MM.1S (cell line): Measurements from ENCODE around the gene FAM227B.
"Not testable (repeated sequence)": the region's sequence is repeated elsewhere in the genome, so short reads cannot be mapped to it uniquely, and the experiment has no call there.

Source experiments
- DNase-seq: peaks from one replicate; pipeline ENCODE4 v3.0.0-alpha.2; 2015
- H2AFZ ChIP-seq: fragments of 300-600 bp; sonication (generic); 2 replicates; pipeline ENCODE4 v1.6.0; 2016; ENCODE audit warnings: antibody characterized with exemption, low read length
- H3F3A ChIP-seq: fragments of 300-600 bp; sonication (generic); 2 replicates; pipeline ENCODE4 v1.6.1; 2016; ENCODE audit warnings: mild to moderate bottlenecking, antibody characterized with exemption, low read length, moderate library complexity, mixed read lengths; ENCODE audit not compliant: insufficient read depth
- H3K27ac ChIP-seq: fragments of 300-600 bp; sonication (generic); 2 replicates; pipeline ENCODE4 v1.5.1; 2016; ENCODE audit warnings: mild to moderate bottlenecking, low read length
- H3K27me3 ChIP-seq: fragments of 300-600 bp; sonication (generic); replicated peaks from 2 replicates; pipeline ENCODE4 v1.6.0; 2016; ENCODE audit warnings: low read length; ENCODE audit not compliant: insufficient read depth
- H3K36me3 ChIP-seq: fragments of 300-600 bp; sonication (generic); replicated peaks from 2 replicates; pipeline ENCODE4 v1.6.1; 2016; ENCODE audit warnings: mild to moderate bottlenecking, low read length, mixed read lengths; ENCODE audit not compliant: insufficient read depth
- H3K4me1 ChIP-seq: fragments of 300-600 bp; sonication (generic); 2 replicates; pipeline ENCODE4 v1.6.1; 2016; ENCODE audit warnings: low read length, mixed read lengths
- H3K4me2 ChIP-seq: fragments of 300-600 bp; sonication (generic); 2 replicates; pipeline ENCODE4 v1.6.0; 2016; ENCODE audit warnings: low read depth, low read length
- H3K4me3 ChIP-seq: fragments of 300-600 bp; sonication (generic); 2 replicates; pipeline ENCODE4 v1.5.1; 2016; ENCODE audit warnings: low read length, mixed read lengths
- H3K79me2 ChIP-seq: fragments of 300-600 bp; sonication (generic); 2 replicates; pipeline ENCODE4 v1.6.1; 2016; ENCODE audit warnings: mixed run types, low read length, mixed read lengths
- H3K9ac ChIP-seq: fragments of 300-600 bp; sonication (generic); 2 replicates; pipeline ENCODE4 v1.6.1; 2016; ENCODE audit warnings: low read length, mixed read lengths
- H3K9me2 ChIP-seq: fragments of 300-600 bp; sonication (generic); replicated peaks from 2 replicates; pipeline ENCODE4 v1.6.1; 2016; ENCODE audit warnings: mild to moderate bottlenecking, low read length, mixed read lengths; ENCODE audit not compliant: insufficient read depth
- H3K9me3 ChIP-seq: fragments of 300-600 bp; sonication (generic); replicated peaks from 2 replicates; pipeline ENCODE4 v1.6.1; 2016; ENCODE audit warnings: mild to moderate bottlenecking, low read length, mixed read lengths; ENCODE audit not compliant: insufficient read depth
- H4K20me1 ChIP-seq: fragments of 300-600 bp; sonication (generic); 2 replicates; pipeline ENCODE4 v1.6.1; 2016; ENCODE audit warnings: mild to moderate bottlenecking, low read length, moderate library complexity, mixed read lengths; ENCODE audit not compliant: insufficient read depth
- CTCF ChIP-seq: fragments of 300-600 bp; sonication (generic); IDR thresholded peaks from 2 replicates; pipeline ENCODE4 v1.5.1; 2016; ENCODE audit warnings: antibody characterized with exemption, low read length, mixed read lengths
- EZH2 ChIP-seq: fragments of 300-600 bp; sonication (generic); optimal IDR thresholded peaks from 2 replicates; pipeline ENCODE3; 2017; ENCODE audit warnings: low read depth, mild to moderate bottlenecking, antibody characterized with exemption, low read length, mixed read lengths
- EZH2phosphoT487 ChIP-seq: fragments of 300-600 bp; sonication (generic); IDR thresholded peaks from 2 replicates; pipeline ENCODE4 v1.6.1; 2018; ENCODE audit warnings: antibody characterized with exemption, low read length

FAM227B gene

GRCh38 chr15:49521802-49522201 lies 98.8 kb downstream of the FAM227B start:
- no peaks in the 10 kb centered on the region for H3K79me2 ChIP-seq
- DNase-seq, result no peak

GRCh38 chr15:49512739-49513138 lies 107.9 kb downstream of the FAM227B start:
- not testable (repeated sequence) for H3K4me1 ChIP-seq

More at GRCh38 chr15:49521802-49522201, 98.8 kb downstream of the FAM227B start:
- H3K27ac ChIP-seq, result no peak overlapping the region
- H3K9me3 ChIP-seq, result no peaks in the 10 kb centered on the region
- no peaks in the 10 kb centered on the region for H3K27me3 ChIP-seq
- no peaks in the 10 kb centered on the region for H3F3A ChIP-seq
- H4K20me1 ChIP-seq, result no peaks in the 10 kb centered on the region
- no peaks in the 10 kb centered on the region for H3K36me3 ChIP-seq
- no peak for TF ChIP-seq EZH2
- TF ChIP-seq CTCF, result peak; percentile 38
- no peak for TF ChIP-seq EZH2phosphoT487
- no peak overlapping the region for H3K4me2 ChIP-seq
- H2AFZ ChIP-seq, result no peak overlapping the region
- no peak overlapping the region for H3K4me3 ChIP-seq
- H3K9ac ChIP-seq, result no peak overlapping the region
- H3K4me1 ChIP-seq, result no peaks in the 10 kb centered on the region
- H3K9me2 ChIP-seq, result no peaks in the 10 kb centered on the region

GRCh38 chr15:49507261-49507660 lies 113.4 kb downstream of the FAM227B start:
- no peak overlapping the region for H2AFZ ChIP-seq
- H3K27ac ChIP-seq, result no peak overlapping the region
- no peaks in the 10 kb centered on the region for H3K9me2 ChIP-seq
- no peaks in the 10 kb centered on the region for H3K79me2 ChIP-seq
- no peaks in the 10 kb centered on the region for H4K20me1 ChIP-seq
- TF ChIP-seq EZH2, result no peak
- no peak for TF ChIP-seq EZH2phosphoT487
- TF ChIP-seq CTCF, result no peak
- no peak overlapping the region for H3K4me2 ChIP-seq
- H3K9me3 ChIP-seq, result no peaks in the 10 kb centered on the region
- H3K9ac ChIP-seq, result no peak overlapping the region
- no peak overlapping the region for H3K4me3 ChIP-seq
- H3K36me3 ChIP-seq, result no peaks in the 10 kb centered on the region
- no peaks in the 10 kb centered on the region for H3K4me1 ChIP-seq
- no peaks in the 10 kb centered on the region for H3F3A ChIP-seq
- no peak for DNase-seq
- no peaks in the 10 kb centered on the region for H3K27me3 ChIP-seq

More at GRCh38 chr15:49512739-49513138, 107.9 kb downstream of the FAM227B start:
- H3K4me2 ChIP-seq, H3K9ac ChIP-seq, H4K20me1 ChIP-seq, H3K4me3 ChIP-seq, H3K36me3 ChIP-seq, DNase-seq, H3K27me3 ChIP-seq, H3K9me2 ChIP-seq, H3F3A ChIP-seq, H3K79me2 ChIP-seq, H3K27ac ChIP-seq, H2AFZ ChIP-seq, H3K9me3 ChIP-seq: not testable (repeated sequence)

GRCh38 chr15:49506341-49506740 lies 114.3 kb downstream of the FAM227B start:
- Histone ChIP-seq H3K4me2 (no peak overlapping the region), H3K9me3 (no peaks in the 10 kb centered on the region), H3K27me3 (no peaks in the 10 kb centered on the region), H3K79me2 (no peaks in the 10 kb centered on the region), H3K9me2 (no peaks in the 10 kb centered on the region), H3K4me3 (no peak overlapping the region), H2AFZ (no peak overlapping the region), H3F3A (no peaks in the 10 kb centered on the region), H4K20me1 (no peaks in the 10 kb centered on the region), H3K36me3 (no peaks in the 10 kb centered on the region), H3K4me1 (no peaks in the 10 kb centered on the region), H3K27ac (no peak overlapping the region), H3K9ac (no peak overlapping the region)
- no peak for DNase-seq
- TF ChIP-seq EZH2 (no peak), CTCF (no peak), EZH2phosphoT487 (no peak)
